BE2C (cell line): Measurements from ENCODE around the gene MMRN2.

Experiments
- DNase-seq: peaks from one replicate; pipeline ENCODE4 v3.0.0-alpha.2; 2020
- H3K27me3 ChIP-seq: fragments of 250-450 bp; sonication (Bioruptor Pico); 2 replicates; pipeline ENCODE4 v1.5.1; 2020; ENCODE audit warnings: mild to moderate bottlenecking
- H3K36me3 ChIP-seq: fragments of 250-450 bp; sonication (Bioruptor Pico); 2 replicates; pipeline ENCODE4 v1.5.1; 2020; ENCODE audit warnings: mild to moderate bottlenecking
- H3K4me1 ChIP-seq: fragments of 250-450 bp; sonication (Bioruptor Pico); 2 replicates; pipeline ENCODE4 v1.5.1; 2020
- H3K4me3 ChIP-seq: 2 replicates; pipeline ENCODE4 v1.5.1; 2011; ENCODE audit warnings: low read depth, low read length
- H3K9me3 ChIP-seq: fragments of 250-450 bp; sonication (Bioruptor Pico); 2 replicates; pipeline ENCODE4 v1.5.1; 2020
- TF ChIP-seq, protein P1 (sequence below): IDR thresholded peaks from 2 replicates; pipeline ENCODE4 v1.5.1; 2012; ENCODE audit warnings: mild to moderate bottlenecking, low read depth, low read length

Gene MMRN2

DNA sequence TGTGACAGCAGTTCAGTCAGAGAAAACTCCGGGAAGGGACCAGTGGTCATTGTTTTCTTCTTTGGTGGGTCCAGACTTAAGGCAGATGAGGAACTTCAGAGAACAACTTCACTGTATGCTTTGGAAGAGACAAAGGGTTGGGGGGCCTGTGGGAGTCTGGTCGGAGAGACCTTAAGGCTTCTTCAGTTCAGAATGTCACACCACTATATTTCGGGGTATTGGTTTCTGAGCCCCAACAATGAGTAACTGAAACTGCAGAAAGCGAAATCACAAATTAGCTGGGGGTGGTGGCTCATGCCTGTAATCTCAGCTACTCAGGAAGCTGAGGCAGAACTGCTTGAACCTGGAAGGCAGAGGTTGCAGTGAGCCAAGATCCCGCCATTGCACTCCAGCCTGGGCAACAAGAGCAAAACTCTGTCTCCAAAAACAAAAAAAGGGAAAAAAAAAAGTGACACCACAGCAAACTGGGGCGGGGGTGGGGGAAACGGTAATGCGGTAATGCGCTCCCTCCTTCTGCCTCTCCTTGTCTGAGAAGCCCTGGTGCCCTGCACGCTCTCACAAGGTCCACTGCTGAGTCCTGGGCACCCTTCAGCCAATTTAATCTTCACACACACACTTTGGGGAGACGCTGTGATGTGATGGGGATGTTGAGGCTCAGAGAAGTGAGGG lies 8.7 kb upstream of the MMRN2 start:
- TF ChIP-seq, protein P1, sequence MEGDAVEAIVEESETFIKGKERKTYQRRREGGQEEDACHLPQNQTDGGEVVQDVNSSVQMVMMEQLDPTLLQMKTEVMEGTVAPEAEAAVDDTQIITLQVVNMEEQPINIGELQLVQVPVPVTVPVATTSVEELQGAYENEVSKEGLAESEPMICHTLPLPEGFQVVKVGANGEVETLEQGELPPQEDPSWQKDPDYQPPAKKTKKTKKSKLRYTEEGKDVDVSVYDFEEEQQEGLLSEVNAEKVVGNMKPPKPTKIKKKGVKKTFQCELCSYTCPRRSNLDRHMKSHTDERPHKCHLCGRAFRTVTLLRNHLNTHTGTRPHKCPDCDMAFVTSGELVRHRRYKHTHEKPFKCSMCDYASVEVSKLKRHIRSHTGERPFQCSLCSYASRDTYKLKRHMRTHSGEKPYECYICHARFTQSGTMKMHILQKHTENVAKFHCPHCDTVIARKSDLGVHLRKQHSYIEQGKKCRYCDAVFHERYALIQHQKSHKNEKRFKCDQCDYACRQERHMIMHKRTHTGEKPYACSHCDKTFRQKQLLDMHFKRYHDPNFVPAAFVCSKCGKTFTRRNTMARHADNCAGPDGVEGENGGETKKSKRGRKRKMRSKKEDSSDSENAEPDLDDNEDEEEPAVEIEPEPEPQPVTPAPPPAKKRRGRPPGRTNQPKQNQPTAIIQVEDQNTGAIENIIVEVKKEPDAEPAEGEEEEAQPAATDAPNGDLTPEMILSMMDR = no peak
- peaks cover 12% of the 10 kb centered on the region for H3K4me1 ChIP-seq
- H3K9me3 ChIP-seq = no peaks in the 10 kb centered on the region
- no peaks in the 10 kb centered on the region for H3K36me3 ChIP-seq
- no peaks in the 10 kb centered on the region for H3K27me3 ChIP-seq
- no peak for DNase-seq
- no peak overlapping the region for H3K4me3 ChIP-seq

DNA sequence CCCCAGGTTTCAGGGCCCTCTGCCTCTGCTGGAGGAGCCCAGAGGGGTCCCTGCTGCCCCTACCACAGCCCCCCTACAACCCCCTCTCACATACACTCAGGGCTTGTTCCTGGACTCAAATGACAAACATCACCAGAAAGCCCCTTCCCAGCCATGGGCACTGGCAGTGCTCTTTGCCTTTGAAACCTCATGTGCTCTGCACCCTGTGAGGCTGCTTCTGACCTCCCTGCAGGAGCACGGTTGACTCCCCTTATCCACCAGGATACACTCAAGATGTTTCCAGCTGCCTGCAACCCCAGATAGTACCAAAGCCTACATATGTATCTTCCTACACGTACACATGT lies 7.4 kb upstream of the MMRN2 start:
- Histone ChIP-seq H3K36me3 (no peaks in the 10 kb centered on the region), H3K4me1 (peaks cover 12% of the 10 kb centered on the region), H3K4me3 (no peak overlapping the region), H3K27me3 (no peaks in the 10 kb centered on the region), H3K9me3 (no peaks in the 10 kb centered on the region)
- TF ChIP-seq, protein P1 = no peak
- no peak for DNase-seq

DNA sequence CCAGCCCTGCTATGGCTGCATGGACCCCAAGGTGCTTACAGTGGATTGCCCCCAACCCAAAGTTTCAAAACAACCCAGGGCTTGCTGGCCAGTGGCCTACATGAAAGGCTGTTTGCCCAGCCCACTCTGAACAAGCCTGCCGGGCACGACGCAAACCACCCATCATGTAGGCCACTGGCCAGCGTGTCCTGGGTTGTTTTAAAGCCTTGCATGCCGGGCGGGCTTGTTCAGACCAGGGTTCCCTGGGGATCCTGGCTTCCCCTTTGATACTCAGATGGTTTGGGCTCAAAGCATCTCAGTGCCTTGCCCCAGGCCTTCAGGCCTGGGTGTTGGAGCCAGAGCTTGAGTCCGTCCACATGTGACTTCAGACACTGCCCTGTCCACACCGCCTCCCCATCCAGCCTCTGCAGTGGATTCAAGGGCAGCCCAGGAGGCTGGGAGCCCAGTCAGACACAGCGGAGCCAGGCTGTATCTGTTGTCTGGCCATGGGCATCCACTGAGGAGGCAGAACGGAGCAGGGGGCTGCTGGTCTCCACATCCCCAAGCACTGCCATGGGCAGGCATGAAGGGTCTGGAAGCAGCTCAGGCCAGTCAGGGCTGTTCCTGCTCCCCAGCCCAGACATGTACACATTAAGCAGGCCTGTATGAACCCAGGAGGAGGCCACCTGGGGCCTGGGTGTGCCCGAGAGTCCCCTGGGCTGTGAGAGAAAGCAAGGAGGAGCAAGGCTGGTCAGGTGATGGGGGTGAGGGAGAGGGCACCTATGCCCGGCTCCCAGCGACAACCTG lies 6.8 kb upstream of the MMRN2 start:
- TF ChIP-seq, protein P1 = no peak
- Histone ChIP-seq H3K36me3 (no peaks in the 10 kb centered on the region), H3K4me3 (no peak overlapping the region), H3K4me1 (peaks cover 12% of the 10 kb centered on the region), H3K27me3 (no peaks in the 10 kb centered on the region), H3K9me3 (no peaks in the 10 kb centered on the region)
- DNase-seq = peak; percentile 40

DNA sequence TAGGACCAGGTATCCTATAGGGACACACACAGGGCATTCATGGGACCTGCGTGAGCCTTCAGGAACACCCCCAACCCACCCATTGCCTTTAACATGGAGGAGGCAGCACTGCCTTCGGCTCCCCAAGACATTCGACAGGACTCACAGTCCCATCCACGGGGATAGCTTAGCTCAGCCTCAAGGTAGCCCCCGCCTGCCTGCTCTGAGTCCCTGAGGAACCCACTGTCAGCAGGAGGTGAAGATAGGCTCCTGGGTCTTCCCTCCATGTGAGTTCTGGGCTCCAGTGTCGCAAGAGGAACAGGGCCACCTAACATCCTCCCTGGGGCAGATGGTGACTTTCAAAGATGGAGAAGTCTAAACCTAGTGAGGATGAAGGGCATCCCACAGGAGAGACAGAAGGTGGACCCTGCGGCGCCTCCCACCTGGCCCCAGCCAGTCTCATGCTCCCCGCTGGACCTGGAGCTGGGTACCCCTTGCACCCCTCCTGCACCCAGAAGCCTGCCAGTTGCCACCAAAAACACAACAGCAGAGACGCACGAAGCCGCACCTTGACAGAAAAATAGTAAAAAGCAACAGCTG lies 6.0 kb upstream of the MMRN2 start:
- TF ChIP-seq, protein P1 = no peak
- no peak overlapping the region for H3K4me3 ChIP-seq
- peaks cover 15% of the 10 kb centered on the region for H3K4me1 ChIP-seq
- H3K9me3 ChIP-seq = no peaks in the 10 kb centered on the region
- no peaks in the 10 kb centered on the region for H3K27me3 ChIP-seq
- no peak for DNase-seq
- no peaks in the 10 kb centered on the region for H3K36me3 ChIP-seq

DNA sequence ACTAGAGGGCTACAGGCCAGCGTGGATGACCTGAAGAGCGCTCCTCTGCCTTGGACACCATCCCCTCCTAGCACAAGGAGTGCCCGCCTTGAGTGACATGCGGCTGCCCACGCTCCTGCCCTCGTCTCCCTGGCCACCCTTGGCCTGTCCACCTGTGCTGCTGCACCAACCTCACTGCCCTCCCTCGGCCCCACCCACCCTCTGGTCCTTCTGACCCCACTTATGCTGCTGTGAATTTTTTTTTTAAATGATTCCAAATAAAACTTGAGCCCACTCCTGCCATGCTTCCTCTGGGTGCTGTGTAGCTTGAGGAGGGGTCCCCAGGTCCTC lies 5.5 kb upstream of the MMRN2 start:
- H3K4me3 ChIP-seq = no peak overlapping the region
- no peaks in the 10 kb centered on the region for H3K9me3 ChIP-seq
- H3K4me1 ChIP-seq = peaks cover 15% of the 10 kb centered on the region
- H3K36me3 ChIP-seq = no peaks in the 10 kb centered on the region
- no peaks in the 10 kb centered on the region for H3K27me3 ChIP-seq
- DNase-seq = no peak
- TF ChIP-seq, protein P1 = no peak
